Left colon (tissue), 2 donors: Measurements from ENCODE around the gene ARMH4. TPM values are rescaled to one million over a fixed set of nuclear protein-coding genes. Genes with fewer than 3 reads are reported as not detected.

Experiments
- ATAC-seq: fragments of 200-7000 bp; cut with Tn5 transposase; one replicate; pipeline ENCODE4 v1.9.1; 2020; ENCODE audit warnings: mild to moderate bottlenecking, moderate library complexity
- DNase-seq, 2 donors: peaks; one replicate each; pipeline ENCODE4 v3.0.0-alpha.2; 2020
- intact Hi-C, 2 donors: fragments of 100-400 bp; cut with DNase I in 1 of 2; cut with micrococcal nuclease in 1 of 2; formaldehyde crosslinking; loops; one replicate each; pipeline versions ENCODE4 v1.11.2 to v1.14.0; 2022; cut with DNase I, micrococcal nuclease
- total RNA-seq, 2 donors: library from RNA; stranded (reverse); fragmentation: NEBNext Ultra II Directional; extraction: Animal tissue kit (Norgen Biotek cat#: 25700); gene quantifications; one replicate each; pipeline ENCODE4 v1.2.1, GENCODE V29; 2021
- donor health status: DM: no; HTN: no; CAD: no.
- donor health status: DM: yes; HTN: yes; CAD: no.

Gene ARMH4
- total RNA-seq, 2 donors from 2014 or later, result 0.82 to 2.7 TPM

DNA sequence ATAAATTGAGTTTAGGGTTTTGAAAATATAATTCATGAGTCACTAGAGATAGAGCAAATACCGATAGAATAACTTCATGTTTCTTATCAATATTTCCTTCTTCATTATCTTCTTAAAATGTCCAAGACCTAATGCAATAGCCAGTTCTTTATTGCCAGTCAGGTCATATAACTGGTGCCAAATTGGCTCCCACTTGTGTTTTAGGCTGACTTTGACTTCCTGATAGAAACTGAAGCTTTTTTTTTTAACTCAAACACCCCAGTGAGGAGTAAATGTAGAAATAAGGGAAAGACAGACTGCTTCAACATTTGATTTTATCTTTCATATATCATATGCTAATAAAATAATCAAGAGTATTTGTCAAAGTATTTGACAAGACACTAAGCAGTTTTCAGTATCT is 80.7 kb downstream of the ARMH4 start:
- ATAC-seq (no peak), DNase-seq (no peak)
- intact Hi-C loops, result loop anchor here in 1 of 2 donors (5.0 kb wide), 1 partner anchor 584 kb away; no protein-coding TSS in a partner anchor

- intact Hi-C loops, result no loop called here
- no peak for ATAC-seq
- DNase-seq, result no peak
These were observed 83.7 kb downstream of the ARMH4 start for GRCh38 chr14:58068306-58068705.

DNA sequence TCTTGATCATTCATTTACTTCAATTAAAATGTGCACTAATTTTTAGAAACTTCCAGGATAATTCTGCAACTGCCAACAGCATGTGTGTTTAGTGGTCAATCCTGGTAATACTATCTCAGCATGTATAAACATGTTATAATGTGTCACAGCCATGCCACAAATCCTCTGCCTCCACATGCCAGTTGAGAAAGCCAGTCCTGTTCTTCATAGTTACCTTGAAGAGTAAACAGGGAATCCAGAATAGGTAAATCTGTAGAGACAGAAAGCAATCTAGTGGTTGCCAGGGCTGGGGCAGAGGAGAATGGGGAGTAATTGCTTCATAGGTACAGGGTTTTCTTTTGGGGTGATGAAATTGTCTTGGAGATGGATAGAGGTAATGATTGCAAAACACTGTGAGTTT is 85.9 kb downstream of the ARMH4 start:
- intact Hi-C loops, result no loop called here
- DNase-seq (no peak), ATAC-seq (no peak)

DNA sequence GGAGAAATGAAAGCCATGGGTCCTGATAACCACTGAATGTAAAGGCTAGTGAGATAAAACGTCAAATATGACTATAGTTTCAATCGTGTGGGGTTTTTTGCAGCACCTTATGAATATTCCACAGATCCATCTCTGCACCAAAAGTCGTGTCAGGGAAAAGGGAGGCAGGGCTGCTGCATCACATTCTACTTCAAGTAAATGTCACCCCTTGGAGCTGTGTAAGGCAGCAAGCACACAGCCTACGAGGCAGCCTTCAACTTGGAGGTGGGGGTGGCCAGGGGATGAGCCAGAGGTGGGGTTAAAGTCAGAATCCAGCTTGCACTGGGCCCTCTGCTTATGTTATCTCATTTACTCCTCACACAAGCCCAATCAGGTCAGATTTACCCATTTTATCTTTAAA is 90.4 kb downstream of the ARMH4 start:
- no peak for DNase-seq
- intact Hi-C loops, result no loop called here
- ATAC-seq, result no peak

- ATAC-seq (no peak), DNase-seq (no peak)
- intact Hi-C loops, result no loop called here
These were observed 91.1 kb downstream of the ARMH4 start for GRCh38 chr14:58060898-58061297.

DNA sequence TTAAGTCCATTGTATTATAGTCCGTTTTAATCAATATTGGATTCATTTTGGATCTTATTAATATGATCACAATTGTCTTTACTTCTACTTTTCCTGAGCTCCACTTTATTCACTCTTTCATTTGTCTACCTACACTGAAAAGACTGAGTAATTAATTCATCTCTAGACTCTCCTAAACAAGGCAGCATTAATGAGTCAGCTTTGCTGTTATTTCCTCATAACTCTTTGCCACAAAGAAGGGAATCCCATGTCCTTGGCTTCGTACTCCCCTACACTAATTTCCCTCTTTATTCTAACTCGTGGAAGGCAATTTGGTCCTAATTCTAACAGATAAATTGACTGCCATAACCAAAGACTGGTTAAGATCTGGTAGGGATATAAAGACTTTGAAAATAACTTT is 91.9 kb downstream of the ARMH4 start:
- ATAC-seq (no peak), DNase-seq (no peak)
- intact Hi-C loops, result no loop called here

DNA sequence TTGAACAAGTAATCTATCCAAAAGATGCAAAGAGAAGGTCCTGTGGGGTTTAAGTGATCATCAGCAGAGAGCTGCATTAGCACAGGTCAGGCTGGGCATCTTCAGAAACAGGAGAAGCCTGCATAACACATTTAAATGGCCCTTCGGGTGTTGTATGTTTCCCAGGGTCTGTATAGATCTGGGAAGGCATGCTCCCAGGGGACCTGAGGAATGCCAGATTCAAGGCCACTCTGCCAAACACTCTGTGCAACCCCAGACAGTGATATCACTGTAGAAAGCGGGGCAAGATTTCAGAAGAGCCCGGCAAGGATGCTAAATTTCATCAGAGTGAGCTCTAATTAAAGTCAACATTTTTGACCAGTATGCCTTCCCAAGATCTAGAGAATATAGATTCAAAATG is 92.9 kb downstream of the ARMH4 start:
- no peak for DNase-seq
- ATAC-seq, result no peak
- intact Hi-C loops, result no loop called here

- no peak for ATAC-seq
- DNase-seq, result no peak
- intact Hi-C loops, result no loop called here
These were observed 96.5 kb downstream of the ARMH4 start for GRCh38 chr14:58055497-58056010.

DNA sequence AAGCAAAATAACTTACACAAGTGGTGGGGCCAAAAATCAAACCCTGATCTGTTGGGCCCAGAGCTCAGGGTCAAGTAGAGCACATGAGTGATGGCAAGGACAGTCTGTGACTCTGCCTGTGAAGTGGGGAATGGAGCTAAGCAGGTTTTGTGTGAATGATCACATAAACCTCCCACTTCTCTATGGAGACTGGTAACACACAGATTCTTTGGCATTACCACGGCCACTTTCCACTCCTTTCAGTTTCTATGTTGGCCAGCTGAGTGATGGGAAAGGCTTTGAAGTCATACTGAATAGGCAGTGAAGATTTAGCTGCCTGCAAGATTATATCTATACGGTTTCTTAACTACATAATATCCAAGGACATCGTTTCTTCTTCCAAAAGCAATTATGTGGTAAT is 97.9 kb downstream of the ARMH4 start:
- DNase-seq (no peak), ATAC-seq (no peak)
- intact Hi-C loops, result no loop called here

- intact Hi-C loops, result no loop called here
- no peak for ATAC-seq
- DNase-seq, result no peak
These were observed 103.8 kb downstream of the ARMH4 start for GRCh38 chr14:58048219-58048618.

DNA sequence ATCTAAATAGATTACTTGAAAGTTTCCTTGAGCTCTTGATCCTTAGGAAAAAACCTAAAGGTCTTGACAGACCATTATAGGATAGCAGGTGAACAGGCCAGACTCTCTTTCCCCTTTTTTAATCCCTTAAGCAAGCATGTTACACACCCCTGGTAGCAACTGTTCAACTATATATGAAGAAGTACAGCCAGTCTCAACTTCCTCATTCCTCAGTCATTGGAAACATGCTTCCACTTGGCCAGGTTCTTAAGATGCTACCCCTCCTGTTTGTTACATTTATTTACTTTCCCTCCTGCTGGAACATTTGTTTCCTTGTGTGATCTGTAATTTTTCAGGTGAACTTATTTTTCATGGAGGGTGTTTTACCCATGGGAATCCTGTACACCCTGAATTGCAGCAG is 124.1 kb downstream of the ARMH4 start:
- ATAC-seq (no peak), DNase-seq (no peak)
- intact Hi-C loops, result no loop called here

- intact Hi-C loops, result no loop called here
- DNase-seq (no peak), ATAC-seq (no peak)
These were observed 125.0 kb downstream of the ARMH4 start for GRCh38 chr14:58026967-58027366.

GRCh38 chr14:58026219-58026618 is 125.8 kb downstream of the ARMH4 start:
- no peak for DNase-seq
- no peak for ATAC-seq
- intact Hi-C loops, result no loop called here

DNA sequence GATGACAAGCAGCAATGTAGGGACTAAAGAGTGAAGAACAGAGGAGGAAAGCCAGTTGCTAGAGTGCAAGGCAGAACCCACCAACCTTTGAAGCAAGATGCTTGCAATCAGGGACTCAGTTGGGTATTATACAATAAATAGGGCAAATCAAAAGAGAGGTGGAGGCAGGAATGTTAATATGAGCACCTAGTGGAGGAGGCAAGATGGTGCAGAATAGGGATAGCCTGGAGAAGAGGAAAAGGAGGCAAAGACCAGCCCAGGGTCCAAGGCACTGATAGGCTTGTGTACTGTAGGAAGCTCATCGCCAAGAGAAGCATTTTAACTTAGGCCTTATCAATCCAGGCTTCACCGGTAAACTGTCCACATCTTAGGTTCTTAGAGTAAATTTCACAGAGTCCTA is 137.2 kb downstream of the ARMH4 start:
- no peak for DNase-seq
- intact Hi-C loops, result no loop called here
- no peak for ATAC-seq

- DNase-seq (no peak), ATAC-seq (no peak)
- intact Hi-C loops, result no loop called here
These were observed 149.4 kb downstream of the ARMH4 start for GRCh38 chr14:58002618-58003017.

DNA sequence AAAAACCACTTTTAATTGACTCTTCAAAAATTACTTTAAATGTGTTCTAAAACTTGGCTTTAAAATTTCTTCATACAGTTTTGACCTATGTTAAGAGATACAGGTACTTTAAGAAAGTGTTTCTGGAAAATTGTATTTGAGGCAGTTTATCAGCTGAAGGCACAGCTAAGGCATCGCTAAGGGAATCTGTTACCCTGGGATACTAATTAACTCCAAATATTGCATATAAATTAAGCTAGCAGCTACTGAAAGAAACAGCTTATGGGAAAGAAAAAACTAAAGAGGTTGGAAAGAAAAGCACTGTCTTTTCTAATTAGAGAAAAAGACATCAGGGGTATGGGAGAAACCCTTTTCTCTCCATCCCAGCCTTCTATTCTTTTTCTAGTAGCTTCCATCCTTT is 152.0 kb downstream of the ARMH4 start:
- DNase-seq (no peak), ATAC-seq (no peak)
- intact Hi-C loops, result no loop called here

GRCh38 chr14:57999471-57999870 is 152.5 kb downstream of the ARMH4 start:
- intact Hi-C loops, result no loop called here
- ATAC-seq, result no peak
- no peak for DNase-seq

GRCh38 chr14:57998766-57999165 is 153.2 kb downstream of the ARMH4 start:
- DNase-seq (no peak), ATAC-seq (no peak)
- intact Hi-C loops, result no loop called here

GRCh38 chr14:57991353-57991752 is 160.7 kb downstream of the ARMH4 start:
- ATAC-seq, result no peak
- intact Hi-C loops, result no loop called here
- DNase-seq, result no peak

GRCh38 chr14:57988445-57988844 is 163.6 kb downstream of the ARMH4 start:
- ATAC-seq (no peak), DNase-seq (no peak)
- intact Hi-C loops, result no loop called here

DNA sequence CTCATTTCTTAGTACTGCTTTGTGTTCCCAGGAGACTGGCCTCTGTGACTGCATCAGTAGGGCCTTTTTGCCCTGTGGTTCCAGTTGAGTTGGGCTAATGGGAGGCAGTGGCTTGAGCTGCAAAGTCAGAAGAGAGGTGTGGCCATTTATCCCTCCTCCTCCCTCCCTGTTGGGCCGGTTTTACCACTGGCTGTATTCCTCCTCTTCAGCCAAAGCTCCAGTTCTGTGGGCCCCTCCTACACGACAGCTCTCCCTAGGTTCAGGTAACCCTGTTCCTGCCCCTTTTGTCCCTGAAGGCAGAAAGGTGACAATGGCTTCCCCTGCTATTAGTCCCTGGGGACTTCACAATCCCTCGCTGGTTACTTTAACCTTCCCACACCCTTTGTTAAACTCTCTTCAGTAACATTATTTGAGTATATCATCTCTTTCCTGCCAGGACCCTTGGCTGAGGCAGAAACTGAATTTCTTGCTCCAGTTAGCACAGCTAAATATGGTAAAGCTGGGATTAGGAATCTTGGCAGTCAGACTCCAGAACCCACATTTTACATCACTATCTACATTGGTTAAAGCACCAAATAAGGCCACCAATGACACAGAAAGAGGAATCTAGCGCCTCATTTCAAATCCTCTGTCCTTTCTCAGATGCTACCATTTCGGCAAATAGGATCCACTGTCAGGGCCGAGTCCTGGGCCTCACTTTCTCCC is 164.3 kb downstream of the ARMH4 start:
- intact Hi-C loops, result no loop called here
- no peak for DNase-seq

More for the DNA sequence above, 164.3 kb downstream of the ARMH4 start:
- ATAC-seq, result no peak
